Subcutaneous abdominal adipose tissue (tissue), 5 donors: Measurements from ENCODE around the gene ENPP3.

Experiments
- H3K27ac ChIP-seq: one replicate; pipeline ENCODE4 v1.7.0; 2013; ENCODE audit warnings: low read depth, mild to moderate bottlenecking, inconsistent platforms, low read length, moderate library complexity
- H3K27me3 ChIP-seq, 5 donors: one replicate each; pipeline ENCODE4 v1.7.0; 2013; ENCODE audit warnings: low read length in 5 of 5, inconsistent platforms in 1 of 5; ENCODE audit not compliant: control insufficient read depth in 5 of 5, insufficient read depth in 4 of 5
- H3K36me3 ChIP-seq, 5 donors: one replicate each; pipeline ENCODE4 v1.7.0; 2013; ENCODE audit warnings: low read length in 5 of 5; ENCODE audit not compliant: control insufficient read depth in 5 of 5, insufficient read depth in 5 of 5
- H3K4me1 ChIP-seq, 5 donors: one replicate each; pipeline ENCODE4 v1.7.0; 2013; ENCODE audit warnings: low read length in 5 of 5, mild to moderate bottlenecking in 3 of 5, moderate library complexity in 1 of 5; ENCODE audit not compliant: control insufficient read depth in 5 of 5, insufficient read depth in 5 of 5
- H3K4me3 ChIP-seq, 5 donors: one replicate each; pipeline ENCODE4 v1.7.0; 2013; ENCODE audit warnings: low read length in 5 of 5, low read depth in 1 of 5
- H3K9ac ChIP-seq, 5 donors: one replicate each; pipeline ENCODE4 v1.7.0; 2013; ENCODE audit warnings: low read length in 5 of 5, mild to moderate bottlenecking in 4 of 5, moderate library complexity in 3 of 5
- H3K9me3 ChIP-seq, 5 donors: one replicate each; pipeline ENCODE4 v1.7.0; 2013; ENCODE audit warnings: low read length in 5 of 5; ENCODE audit not compliant: control insufficient read depth in 5 of 5
- donor health status: healthy.
- donor health status: healthy.
- donor health status: healthy.
- donor health status: healthy.
- donor health status: healthy.

The ENPP3 gene

DNA sequence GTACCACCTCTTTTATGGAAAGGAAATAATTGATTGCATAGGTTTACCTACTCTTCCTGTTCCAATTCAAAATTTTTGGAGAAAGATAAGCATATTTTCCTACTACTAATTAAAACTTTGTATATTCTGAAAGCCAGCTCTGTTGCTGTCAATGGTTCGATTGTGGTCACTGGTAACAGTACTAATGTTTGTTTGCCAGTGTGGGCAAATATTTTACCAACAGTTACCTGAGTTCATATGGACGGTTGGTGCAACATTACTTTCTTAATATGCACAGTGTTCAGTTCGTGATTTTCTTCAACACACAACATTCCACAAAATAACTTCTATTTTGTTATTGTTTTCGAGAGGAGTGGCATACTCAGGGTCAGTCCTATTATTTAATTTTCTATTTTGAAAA, 90.8 kb downstream of the ENPP3 start:
- no peak overlapping the region for H3K4me3 ChIP-seq
- H3K36me3 ChIP-seq, result peaks cover 0 to 2% (median 0%) of the 10 kb centered on the region in 5 donors
- H3K9ac ChIP-seq, result no peak overlapping the region
- H3K4me1 ChIP-seq, result no peaks in the 10 kb centered on the region
- H3K9me3 ChIP-seq, result peaks cover 0 to 5% (median 4%) of the 10 kb centered on the region in 5 donors
- H3K27me3 ChIP-seq, result no peaks in the 10 kb centered on the region
- no peak overlapping the region for H3K27ac ChIP-seq

DNA sequence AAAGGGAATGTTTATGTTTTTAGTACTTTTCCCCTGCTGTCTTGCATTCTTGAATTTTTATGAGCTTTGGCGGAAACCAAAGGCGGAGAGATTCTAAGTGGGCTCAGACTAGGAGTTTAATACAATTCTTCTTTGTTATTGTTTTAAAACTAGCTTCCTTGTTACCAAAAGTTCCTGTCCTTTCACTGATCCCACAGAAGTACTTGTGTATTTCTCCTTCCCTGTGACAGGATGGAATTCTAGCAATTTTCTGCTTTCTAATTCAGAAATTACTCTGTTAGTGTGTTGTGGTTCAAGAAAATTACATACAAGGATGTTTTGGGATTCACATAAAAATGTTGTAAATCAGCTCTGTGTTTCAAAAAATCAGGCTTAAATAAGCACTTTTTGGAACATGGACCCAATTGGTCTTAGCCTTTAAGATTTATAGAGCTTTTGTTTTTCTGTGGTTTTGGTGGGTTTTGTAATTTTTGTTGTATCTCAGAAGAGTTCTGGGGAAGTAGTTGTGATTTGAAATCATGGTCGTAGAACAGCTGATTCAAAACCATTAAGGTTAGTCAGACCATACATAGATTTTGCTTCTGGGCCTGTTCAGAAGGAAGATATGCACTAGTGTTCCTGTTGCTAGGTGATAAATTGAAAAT, 91.3 kb downstream of the ENPP3 start:
- Histone ChIP-seq H3K4me1 (peaks cover 0 to 2% (median 0%) of the 10 kb centered on the region in 5 donors), H3K9ac (no peak overlapping the region), H3K27me3 (no peaks in the 10 kb centered on the region), H3K36me3 (peaks cover 0 to 2% (median 0%) of the 10 kb centered on the region in 5 donors), H3K27ac (no peak overlapping the region), H3K4me3 (no peak overlapping the region), H3K9me3 (peaks cover 0 to 5% (median 4%) of the 10 kb centered on the region in 5 donors)

DNA sequence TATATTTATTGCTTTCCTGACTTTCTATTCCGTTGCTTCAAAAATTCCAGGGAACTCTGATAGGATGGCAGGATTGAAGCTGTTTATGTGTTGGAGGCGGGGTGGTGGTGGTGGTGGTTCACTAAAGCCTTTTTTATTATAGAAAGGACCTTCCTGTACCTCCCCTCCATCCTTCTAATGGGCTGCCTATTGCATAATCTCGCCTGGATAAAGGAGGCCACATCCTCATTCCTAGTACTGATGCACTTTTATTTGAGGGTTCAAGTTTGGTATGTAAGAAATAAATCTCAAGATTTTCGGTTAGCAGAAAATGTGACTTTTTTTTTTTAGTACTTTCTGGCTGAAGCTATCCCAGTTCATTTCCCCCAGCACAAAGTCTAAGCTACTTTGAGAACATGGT, 92.4 kb downstream of the ENPP3 start:
- Histone ChIP-seq H3K36me3 (peaks cover 0 to 2% (median 0%) of the 10 kb centered on the region in 5 donors), H3K4me3 (no peak overlapping the region)

DNA sequence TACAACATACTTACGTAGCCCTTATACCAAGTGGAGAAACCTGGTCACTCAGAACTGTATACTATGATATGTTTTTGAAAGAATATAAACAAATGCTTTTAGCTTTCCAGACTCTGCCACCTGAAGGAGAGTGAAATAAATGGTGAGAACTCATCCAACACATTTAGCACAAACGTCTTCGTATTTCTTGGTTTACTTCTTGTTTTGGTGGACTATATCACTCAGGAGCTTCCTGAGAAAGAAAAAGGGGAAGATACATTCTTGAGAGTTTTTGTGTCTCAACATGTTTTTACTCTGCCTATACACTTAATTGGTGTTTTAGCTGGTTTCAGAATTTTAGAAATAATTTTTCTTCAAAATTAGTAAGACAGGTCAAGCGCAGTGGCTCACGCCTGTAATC, 93.2 kb downstream of the ENPP3 start:
- Histone ChIP-seq H3K4me3 (no peak overlapping the region), H3K27ac (no peak overlapping the region), H3K4me1 (peaks cover 0 to 4% (median 0%) of the 10 kb centered on the region in 5 donors), H3K36me3 (peaks cover 0 to 2% (median 0%) of the 10 kb centered on the region in 5 donors), H3K9me3 (peaks cover 0 to 5% (median 4%) of the 10 kb centered on the region in 5 donors), H3K27me3 (no peaks in the 10 kb centered on the region), H3K9ac (no peak overlapping the region)

More for the DNA sequence above, 92.4 kb downstream of the ENPP3 start:
- no peak overlapping the region for H3K27ac ChIP-seq
- peaks cover 0 to 5% (median 4%) of the 10 kb centered on the region in 5 donors for H3K9me3 ChIP-seq
- H3K4me1 ChIP-seq, result peaks cover 0 to 4% (median 0%) of the 10 kb centered on the region in 5 donors
- H3K27me3 ChIP-seq, result no peaks in the 10 kb centered on the region
- no peak overlapping the region for H3K9ac ChIP-seq

DNA sequence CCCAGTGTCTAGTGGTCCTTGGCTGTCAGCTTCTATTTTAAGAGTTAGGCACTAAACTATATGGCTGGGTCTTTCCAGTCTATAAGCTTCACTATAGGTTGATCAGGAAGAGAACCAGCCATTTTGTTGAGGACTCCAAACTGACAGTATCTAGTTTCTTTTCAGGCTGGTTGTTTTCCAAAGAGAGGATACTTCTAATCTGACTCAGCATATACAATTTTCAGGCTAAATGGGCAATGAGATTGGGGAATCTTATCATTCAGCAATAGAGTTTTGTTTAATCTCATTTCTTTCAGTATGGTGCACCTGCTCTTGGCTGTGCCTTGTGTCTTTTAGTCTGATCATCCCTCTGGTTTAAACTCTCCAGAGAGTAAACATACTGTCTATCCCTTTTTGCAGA, 94.1 kb downstream of the ENPP3 start:
- Histone ChIP-seq H3K9ac (no peak overlapping the region), H3K4me3 (no peak overlapping the region), H3K9me3 (peaks cover 0 to 5% (median 4%) of the 10 kb centered on the region in 5 donors), H3K4me1 (peaks cover 0 to 4% (median 0%) of the 10 kb centered on the region in 5 donors), H3K27me3 (no peaks in the 10 kb centered on the region), H3K36me3 (peaks cover 0 to 2% (median 0%) of the 10 kb centered on the region in 5 donors), H3K27ac (no peak overlapping the region)

DNA sequence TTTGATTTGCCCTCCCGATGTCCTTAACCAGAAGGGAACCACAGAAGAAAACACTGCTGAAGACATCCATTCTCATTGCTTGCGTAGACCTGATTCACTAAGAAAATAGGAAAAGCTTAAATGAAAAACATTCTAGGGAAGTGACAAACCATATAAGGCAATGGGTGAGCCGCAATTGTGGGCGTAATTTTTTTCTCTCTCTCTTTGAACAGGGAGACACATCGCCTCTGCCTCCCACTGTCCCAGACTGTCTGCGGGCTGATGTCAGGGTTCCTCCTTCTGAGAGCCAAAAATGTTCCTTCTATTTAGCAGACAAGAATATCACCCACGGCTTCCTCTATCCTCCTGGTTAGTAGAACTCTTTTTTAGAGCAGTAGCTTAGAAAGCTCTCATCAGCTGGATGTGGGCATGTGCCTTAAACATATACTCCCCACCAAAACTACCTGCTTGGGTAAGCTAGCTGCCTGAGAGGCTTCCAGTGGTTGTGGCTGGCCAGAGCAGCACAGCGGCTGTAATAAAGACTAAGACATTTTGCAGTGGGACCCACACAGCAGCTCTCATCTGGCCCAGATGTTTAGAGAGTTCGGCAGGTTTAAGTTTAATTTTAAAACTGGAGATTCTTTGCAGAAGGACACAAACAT, 96.4 kb downstream of the ENPP3 start:
- peaks cover 0 to 4% (median 0%) of the 10 kb centered on the region in 5 donors for H3K4me1 ChIP-seq
- H3K27ac ChIP-seq, result no peak overlapping the region
- H3K4me3 ChIP-seq, result no peak overlapping the region
- no peaks in the 10 kb centered on the region for H3K9me3 ChIP-seq
- H3K27me3 ChIP-seq, result no peaks in the 10 kb centered on the region
- no peak overlapping the region for H3K9ac ChIP-seq
- no peaks in the 10 kb centered on the region for H3K36me3 ChIP-seq

DNA sequence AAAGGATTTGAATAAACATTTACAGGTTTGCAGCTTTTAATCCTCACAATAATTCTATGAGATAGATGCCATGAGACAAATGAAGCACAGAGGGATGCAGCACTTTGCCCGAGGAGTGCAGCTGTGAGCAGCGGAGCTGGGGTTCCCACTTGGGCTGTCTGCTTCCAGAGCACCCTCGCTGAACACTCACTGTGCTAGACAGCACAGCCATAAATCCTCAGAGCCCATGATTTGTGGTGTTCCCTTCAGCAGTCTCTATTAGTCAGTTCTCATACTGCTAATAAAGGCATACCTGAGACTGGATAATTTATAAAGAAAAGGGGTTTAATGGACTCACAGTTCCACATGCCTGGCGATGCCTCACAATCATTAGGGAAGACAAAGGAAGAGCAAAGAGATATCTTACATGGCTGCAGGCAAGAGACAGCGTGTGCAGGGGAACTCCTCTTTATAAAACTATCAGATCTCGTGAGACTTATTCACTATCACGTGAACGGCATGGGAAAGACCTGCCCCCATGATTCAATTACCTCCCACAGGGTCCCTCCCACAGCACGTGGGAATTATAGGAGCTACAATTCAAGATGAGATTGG, 99.0 kb downstream of the ENPP3 start:
- no peaks in the 10 kb centered on the region for H3K36me3 ChIP-seq

DNA sequence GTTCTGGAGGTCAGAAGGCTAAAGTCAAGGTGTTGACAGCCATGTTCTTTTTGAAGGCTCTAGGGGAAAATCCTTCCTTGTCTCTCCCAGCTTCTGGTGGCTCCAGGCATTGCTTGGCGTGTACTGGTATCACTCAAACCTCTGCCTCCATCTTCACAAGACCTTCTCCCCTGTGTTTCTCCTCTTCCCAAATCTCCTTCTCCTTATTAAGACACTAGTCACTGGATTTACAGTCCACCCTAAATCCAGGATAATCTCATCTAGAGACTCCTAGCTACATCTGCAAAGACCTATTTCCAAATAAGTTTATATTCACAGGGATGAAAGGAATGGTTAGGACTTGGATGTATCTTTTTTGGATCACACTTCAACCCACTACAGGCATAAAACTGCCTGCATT, 99.7 kb downstream of the ENPP3 start:
- no peaks in the 10 kb centered on the region for H3K27me3 ChIP-seq
- H3K4me1 ChIP-seq, result peaks cover 0 to 4% (median 0%) of the 10 kb centered on the region in 5 donors
- H3K9ac ChIP-seq, result no peak overlapping the region
- H3K9me3 ChIP-seq, result no peaks in the 10 kb centered on the region
- no peak overlapping the region for H3K4me3 ChIP-seq
- no peak overlapping the region for H3K27ac ChIP-seq
- H3K36me3 ChIP-seq, result no peaks in the 10 kb centered on the region

More for the DNA sequence above, 99.0 kb downstream of the ENPP3 start:
- H3K9me3 ChIP-seq, result no peaks in the 10 kb centered on the region
- H3K9ac ChIP-seq, result no peak overlapping the region
- H3K4me1 ChIP-seq, result peaks cover 0 to 4% (median 0%) of the 10 kb centered on the region in 5 donors
- no peak overlapping the region for H3K4me3 ChIP-seq
- H3K27ac ChIP-seq, result no peak overlapping the region
- H3K27me3 ChIP-seq, result no peaks in the 10 kb centered on the region

DNA sequence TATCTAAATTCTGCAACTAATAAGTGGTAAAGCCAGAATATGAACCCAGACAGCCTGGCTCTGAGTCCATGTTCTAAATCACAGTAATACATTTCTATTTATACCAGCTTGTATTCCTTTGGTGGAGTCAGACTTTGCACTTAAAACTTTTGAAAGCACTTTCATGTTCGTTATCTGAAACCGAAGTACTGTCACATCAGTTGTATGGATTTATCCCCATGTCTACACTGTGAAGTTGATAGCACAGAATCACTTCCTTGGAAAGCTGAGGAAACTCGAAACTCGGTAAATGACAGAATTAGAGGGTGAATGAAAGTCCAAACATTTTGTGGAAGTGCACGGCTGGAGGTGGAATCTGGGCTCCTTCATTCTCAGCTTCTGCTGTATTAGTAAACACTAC, 102.0 kb downstream of the ENPP3 start:
- Histone ChIP-seq H3K4me3 (no peak overlapping the region), H3K27ac (no peak overlapping the region), H3K27me3 (no peaks in the 10 kb centered on the region), H3K9me3 (no peaks in the 10 kb centered on the region), H3K36me3 (no peaks in the 10 kb centered on the region), H3K4me1 (no peaks in the 10 kb centered on the region), H3K9ac (no peak overlapping the region)

DNA sequence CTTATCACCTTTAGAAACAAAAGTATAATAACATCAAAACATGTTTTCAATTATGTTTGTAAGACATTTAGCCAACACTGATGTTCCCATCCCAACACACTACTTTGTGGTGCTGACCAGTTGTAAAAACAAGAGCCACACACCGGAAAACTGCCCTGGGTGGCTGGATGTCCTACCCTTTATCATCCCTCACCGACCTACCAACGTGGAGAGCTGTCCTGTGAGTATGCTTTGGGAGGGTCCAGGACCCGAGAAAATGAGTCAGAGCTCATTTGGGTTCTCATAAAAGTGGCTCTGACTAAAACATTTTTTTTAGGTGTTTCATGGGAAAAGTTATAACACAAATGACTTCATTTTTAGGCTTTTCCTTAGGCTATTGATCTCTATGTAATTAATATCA, 103.1 kb downstream of the ENPP3 start:
- Histone ChIP-seq H3K4me3 (no peak overlapping the region), H3K4me1 (no peaks in the 10 kb centered on the region), H3K9ac (no peak overlapping the region), H3K27ac (no peak overlapping the region), H3K9me3 (no peaks in the 10 kb centered on the region), H3K36me3 (no peaks in the 10 kb centered on the region), H3K27me3 (no peaks in the 10 kb centered on the region)
